ENCODE results near the gene SLCO4C1. TPM values are rescaled to one million over a fixed set of nuclear protein-coding genes. Genes with fewer than 3 reads are reported as not detected.

Gene SLCO4C1
- total RNA-seq, 2 donors from 2014 or later = 0.08 to 0.22 TPM

Other genes starting within 250 kb of the SLCO4C1 start
- gene SLCO6A1, start 202.7 kb upstream of the SLCO4C1 start, total RNA-seq = not detected